ENCODE measurements around the gene HOXA10.

HOXA10 gene

DNA sequence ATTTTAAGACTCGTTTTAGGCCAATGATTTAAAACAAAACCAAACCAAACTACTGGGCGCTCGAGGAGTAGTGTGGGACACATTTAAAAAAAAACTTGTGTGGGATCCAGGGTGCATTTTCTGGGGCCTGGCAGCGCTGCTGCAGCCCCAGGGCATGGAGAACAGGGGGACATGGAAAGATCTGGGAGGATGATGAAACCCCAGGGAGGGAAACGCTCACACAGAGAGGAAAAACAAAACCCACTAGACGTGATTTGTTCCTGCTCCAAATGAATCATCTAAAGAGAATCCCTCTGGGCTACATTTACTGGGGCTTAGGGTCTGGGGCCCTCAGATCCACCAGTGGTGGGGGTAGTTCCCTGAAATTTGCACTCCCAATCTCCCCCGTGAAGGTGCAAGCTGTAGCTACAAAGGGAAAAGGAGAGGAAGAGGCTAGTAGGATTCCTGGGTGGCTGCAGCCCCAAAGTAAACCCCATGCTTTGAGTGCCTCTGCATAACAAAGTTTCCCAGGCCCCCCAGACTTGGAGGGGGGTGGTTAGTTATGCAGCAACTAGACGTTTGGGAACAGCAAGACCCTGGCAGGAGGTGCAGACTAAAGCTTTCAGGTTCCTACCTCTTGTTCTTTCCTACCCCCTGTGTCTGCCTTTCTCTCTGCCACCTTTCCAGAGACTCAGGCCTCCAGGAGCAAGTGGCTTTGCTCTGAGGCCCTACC is 40.3 kb upstream of the HOXA10 start:
- no peak for DNase-seq (ENCODE audit: low read depth)
- TF ChIP-seq, protein P1, sequence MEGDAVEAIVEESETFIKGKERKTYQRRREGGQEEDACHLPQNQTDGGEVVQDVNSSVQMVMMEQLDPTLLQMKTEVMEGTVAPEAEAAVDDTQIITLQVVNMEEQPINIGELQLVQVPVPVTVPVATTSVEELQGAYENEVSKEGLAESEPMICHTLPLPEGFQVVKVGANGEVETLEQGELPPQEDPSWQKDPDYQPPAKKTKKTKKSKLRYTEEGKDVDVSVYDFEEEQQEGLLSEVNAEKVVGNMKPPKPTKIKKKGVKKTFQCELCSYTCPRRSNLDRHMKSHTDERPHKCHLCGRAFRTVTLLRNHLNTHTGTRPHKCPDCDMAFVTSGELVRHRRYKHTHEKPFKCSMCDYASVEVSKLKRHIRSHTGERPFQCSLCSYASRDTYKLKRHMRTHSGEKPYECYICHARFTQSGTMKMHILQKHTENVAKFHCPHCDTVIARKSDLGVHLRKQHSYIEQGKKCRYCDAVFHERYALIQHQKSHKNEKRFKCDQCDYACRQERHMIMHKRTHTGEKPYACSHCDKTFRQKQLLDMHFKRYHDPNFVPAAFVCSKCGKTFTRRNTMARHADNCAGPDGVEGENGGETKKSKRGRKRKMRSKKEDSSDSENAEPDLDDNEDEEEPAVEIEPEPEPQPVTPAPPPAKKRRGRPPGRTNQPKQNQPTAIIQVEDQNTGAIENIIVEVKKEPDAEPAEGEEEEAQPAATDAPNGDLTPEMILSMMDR (IDR thresholded peaks at IDR 0.05; ENCODE audit: control insufficient read depth, extremely low read depth, insufficient read depth) = no peak
- H3K4me3 ChIP-seq (ENCODE audit: low read depth, low read length) = no peak overlapping the region

DNA sequence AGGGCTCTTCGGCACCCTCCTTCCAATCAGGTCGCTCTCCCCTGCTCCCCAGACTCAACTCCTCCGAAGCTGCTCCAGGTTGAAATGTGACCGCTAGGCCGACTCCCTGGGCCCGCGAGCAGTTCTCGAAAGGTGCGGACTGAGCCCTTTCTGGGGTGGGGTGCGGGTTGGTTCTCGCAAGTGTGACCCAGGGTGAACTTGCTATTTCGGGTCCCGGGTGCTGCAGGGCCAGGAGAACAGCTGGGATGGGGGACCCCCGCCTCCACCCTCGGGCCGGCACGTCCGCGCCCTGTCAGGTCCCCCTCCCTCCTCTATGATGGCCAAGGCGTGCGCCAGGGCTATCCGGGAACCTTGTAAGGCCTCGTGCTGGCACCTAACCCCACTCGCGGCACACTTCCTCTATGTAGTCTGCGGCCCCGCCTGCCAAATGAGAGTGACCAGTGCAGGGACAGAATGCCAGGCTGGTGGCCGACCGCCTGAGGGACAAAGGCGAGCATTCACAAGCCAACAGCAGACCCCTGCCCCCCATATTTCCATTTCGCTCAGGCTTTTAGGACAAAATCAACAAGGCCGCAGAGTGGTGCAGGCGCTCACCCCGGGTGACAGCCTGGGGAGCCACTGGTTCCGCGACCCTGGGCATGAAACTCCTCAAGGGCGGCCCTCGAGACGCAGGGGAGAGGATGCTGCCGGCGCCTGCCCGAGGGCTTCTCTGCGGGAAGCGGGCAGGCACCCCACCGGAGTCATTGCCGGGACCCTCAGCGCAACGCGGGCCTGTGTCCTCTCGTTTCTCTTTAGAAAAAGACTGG is 39.5 kb upstream of the HOXA10 start:
- no peak for DNase-seq (ENCODE audit: low read depth)
- TF ChIP-seq, protein P1 (IDR thresholded peaks at IDR 0.05; ENCODE audit: control insufficient read depth, extremely low read depth, insufficient read depth) = no peak
- no peak overlapping the region for H3K4me3 ChIP-seq (ENCODE audit: low read depth, low read length)

DNA sequence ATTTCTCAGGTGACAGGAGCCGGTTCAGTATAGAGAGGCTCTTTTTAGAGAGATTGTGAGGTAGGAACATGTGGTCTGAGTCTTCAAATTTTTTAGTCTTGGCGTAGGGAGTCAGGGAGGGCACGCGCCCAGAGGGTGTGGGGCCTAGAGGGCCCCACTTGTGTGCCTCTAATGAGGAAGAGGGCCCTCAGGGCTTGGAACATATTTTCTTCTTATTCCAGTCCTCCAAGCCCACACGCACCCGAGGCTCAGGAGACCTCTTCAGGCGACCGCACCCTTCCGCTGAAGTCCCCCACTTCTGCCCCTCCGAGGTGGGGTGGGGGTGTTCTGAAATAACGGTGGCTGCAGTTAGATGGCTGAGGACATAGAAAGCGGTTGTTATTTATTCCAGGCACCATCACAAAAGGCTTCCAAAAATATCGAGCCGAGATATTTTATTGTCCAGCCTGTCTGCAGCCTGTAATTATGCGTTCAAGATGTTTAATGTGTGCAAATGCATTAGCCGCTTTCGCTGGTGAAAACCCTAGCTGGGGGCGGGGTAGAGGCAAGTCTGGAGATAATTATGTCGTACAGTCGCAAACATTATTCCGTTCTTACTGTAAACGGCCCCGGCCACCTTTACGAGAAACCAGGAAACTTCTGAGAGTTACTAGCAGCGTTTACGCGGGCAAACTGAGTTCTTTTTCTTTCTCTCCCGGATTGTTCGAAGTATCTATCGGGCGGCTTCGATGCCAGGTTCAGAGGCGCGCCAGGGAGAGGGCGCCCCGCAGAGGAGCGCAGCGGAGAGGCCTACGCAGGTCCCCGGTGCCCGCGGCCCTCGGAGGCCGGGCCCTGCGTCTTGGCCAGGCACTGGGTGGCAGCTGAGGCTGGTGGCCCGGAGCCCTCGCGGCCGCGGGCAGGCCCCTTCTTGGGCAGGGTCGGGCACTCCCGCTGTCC is 38.6 kb upstream of the HOXA10 start:
- no peak for DNase-seq (ENCODE audit: low read depth)
- TF ChIP-seq, protein P1 (IDR thresholded peaks at IDR 0.05; ENCODE audit: control insufficient read depth, extremely low read depth, insufficient read depth) = no peak
- no peak overlapping the region for H3K4me3 ChIP-seq (ENCODE audit: low read depth, low read length)

DNA sequence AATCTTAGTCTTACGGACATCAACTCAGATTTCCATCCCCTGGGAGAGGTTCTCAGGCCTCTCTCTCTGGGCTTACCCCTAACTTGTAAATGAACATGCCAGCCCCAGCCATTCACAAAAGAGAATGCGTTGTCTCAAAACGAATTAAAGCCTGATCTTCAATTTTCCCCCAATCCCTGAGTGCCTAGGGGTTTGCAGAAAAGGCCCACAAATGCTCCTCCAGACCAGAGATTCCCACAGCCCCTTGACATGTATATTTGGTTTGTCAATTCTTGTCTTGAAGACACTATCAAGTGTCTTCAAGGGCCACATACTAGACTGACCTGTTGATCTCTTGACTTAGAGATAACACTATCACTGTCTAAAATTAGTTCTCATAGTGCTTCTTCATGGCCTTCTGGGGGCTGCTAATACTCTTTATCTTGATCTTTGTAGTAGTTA is 37.7 kb upstream of the HOXA10 start:
- TF ChIP-seq, protein P1 (IDR thresholded peaks at IDR 0.05; ENCODE audit: control insufficient read depth, extremely low read depth, insufficient read depth) = no peak
- DNase-seq (ENCODE audit: low read depth) = no peak
- no peak overlapping the region for H3K4me3 ChIP-seq (ENCODE audit: low read depth, low read length)

DNA sequence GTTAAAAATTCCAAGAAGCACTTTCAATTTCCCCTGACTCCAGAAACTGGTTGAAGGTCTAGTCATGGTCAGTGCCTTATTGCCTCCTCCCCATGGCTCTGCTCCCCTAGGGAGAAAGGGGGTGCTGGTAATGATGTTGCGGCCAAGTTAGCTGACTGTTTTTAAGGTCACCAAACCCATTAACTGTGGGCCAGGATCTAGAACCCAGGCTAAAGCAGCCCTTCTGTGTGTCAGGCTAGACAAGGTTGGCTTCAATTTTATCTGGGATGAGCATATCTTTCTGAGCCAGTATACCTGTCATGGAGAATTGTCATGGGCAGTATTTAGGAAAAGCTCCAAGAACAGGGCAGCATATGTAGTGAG is 36.9 kb upstream of the HOXA10 start:
- no peak for DNase-seq (ENCODE audit: low read depth)

DNA sequence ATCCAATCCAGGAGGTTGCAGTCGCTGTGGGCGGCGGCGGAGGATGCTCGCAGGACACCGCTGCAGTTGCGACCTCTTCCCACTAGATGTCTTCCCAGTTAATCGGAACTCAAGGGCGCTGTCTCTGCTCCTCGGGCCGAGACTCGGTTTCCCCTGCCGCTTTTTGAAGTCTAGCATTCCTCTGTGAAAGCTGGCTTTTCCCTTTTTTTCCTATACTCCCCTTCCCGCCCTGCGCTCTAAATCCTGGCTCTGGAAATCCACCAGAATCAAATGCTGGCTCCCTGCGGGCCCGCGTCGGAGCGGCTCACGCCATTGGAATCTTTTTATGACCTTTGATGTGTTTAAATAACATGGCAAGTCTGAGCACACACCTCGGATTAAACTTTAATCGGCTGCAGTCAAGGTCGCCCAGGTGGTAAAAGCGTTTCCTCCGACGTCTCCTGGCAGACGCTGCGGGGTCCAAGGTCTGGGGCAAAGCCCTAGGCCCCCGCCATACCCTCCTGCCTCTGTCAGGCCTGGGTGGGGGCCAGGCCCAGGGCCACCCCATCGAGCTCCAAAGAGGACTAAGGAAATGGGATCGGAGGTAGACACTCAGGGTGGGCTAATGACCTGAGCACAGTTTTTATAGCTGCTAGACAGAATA is 36.4 kb upstream of the HOXA10 start:
- no peak for DNase-seq (ENCODE audit: low read depth)
- H3K4me3 ChIP-seq (ENCODE audit: low read depth, low read length) = no peak overlapping the region
- TF ChIP-seq, protein P1 (IDR thresholded peaks at IDR 0.05; ENCODE audit: control insufficient read depth, extremely low read depth, insufficient read depth) = peak; percentile 77

More for the DNA sequence above, 36.9 kb upstream of the HOXA10 start:
- no peak overlapping the region for H3K4me3 ChIP-seq (ENCODE audit: low read depth, low read length)
- TF ChIP-seq, protein P1 (IDR thresholded peaks at IDR 0.05; ENCODE audit: control insufficient read depth, extremely low read depth, insufficient read depth) = no peak

Measured in LNCaP clone FGC (cell line).